GM03348 (cell line): ENCODE results near the gene PCBP3.
"Not testable (repeated sequence)": the region's sequence is repeated elsewhere in the genome, so short reads cannot be mapped to it uniquely, and the experiment has no call there.

Source experiments
- DNase-seq: peaks from one replicate; pipeline ENCODE4 v3.0.0; 2012; ENCODE audit warnings: low spot score

Gene PCBP3

DNA sequence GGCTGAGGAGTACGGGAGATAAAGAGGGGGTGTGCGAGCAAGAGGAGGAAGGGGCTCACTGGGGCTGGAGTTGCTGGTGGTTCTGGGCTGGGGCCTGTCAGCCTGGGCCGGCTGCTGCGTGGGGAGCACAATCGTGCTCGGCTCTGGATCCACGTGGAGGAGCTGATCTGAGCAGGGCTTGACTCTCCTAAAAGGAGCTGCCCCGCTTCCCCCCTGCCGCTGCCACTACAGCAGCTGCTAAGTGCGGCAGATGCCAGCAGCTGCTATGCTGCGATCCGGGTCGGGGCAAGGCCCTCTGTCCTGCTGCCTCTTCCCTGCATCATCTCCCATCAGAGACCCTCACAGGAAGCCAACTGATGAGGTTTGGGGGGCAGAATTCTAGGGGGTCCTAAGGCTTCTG lies 165.9 kb downstream of the PCBP3 start:
- no peak for DNase-seq

DNA sequence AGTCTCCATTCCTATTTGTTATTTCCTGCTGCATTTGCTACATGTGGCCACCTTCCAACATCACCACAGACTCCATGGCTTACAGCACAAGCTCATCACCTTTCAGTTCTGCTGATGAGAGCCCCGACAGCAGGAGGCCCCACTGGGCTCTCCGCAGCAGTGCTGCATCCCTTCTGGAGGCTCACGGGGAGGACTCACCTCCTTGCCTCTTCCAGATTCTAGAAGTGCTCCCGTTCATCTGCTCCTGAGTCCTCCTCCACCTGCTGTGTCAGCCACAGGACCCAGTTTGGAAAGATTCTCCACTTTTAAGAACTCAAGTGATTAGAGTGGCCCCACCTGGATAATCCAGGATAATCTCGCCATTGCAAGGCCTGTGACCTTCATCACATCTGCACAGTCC lies 167.6 kb downstream of the PCBP3 start:
- DNase-seq, result no peak

GRCh38 chr21:45814210-45814940 lies 170.8 kb downstream of the PCBP3 start:
- not testable (repeated sequence) for DNase-seq

GRCh38 chr21:45815781-45816180 lies 172.3 kb downstream of the PCBP3 start:
- not testable (repeated sequence) for DNase-seq

GRCh38 chr21:45816794-45817193 lies 173.3 kb downstream of the PCBP3 start:
- DNase-seq, result no peak

DNA sequence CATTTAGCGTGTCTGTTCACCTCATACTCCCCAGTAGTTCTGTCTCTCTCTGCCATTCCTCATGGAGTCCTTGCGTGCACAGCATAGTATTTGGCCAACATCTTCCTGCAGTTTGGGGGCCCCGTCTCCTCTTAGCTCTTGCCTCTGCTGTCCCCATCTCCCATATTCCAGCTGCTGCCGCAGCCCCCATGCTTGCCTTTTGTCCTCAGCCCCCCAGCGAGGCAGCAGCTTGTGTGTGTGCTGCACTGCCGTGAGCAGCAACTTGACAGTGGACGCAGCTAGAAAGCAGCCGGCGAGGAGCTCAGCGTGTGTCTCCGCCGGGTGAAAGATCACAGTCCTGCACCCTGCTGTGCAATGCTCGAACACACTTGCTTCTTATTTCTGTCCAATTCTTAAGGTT lies 173.8 kb downstream of the PCBP3 start:
- no peak for DNase-seq

DNA sequence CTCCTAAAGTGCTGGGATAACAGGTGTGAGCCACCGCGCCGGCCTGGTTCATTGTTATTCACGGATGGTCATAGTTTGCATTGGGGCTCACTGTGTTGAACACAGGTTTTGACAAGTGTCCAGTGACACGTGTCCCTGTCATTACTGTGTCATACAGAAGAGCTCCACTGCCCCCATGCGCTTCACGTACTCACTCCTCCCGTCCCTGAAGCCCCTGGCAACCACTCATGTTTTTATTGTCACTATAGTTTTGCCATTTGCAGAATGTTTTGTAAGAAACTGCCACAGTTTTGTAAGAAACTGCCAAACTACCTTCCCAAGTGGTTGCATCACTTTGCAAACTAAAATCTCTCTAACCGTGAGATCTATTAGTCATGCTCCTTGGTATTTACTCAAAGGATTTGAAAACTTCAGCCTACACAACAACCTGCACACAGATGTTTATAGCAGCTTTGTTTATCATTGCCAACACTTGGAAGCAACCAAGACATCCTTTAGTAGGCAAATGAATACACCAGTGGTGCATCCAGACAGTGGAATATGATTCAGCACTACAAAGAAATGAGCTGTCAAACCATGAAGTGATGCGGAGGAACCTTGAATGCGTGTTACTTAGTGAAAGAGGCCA lies 174.9 kb downstream of the PCBP3 start:
- DNase-seq, result peak; percentile 40

DNA sequence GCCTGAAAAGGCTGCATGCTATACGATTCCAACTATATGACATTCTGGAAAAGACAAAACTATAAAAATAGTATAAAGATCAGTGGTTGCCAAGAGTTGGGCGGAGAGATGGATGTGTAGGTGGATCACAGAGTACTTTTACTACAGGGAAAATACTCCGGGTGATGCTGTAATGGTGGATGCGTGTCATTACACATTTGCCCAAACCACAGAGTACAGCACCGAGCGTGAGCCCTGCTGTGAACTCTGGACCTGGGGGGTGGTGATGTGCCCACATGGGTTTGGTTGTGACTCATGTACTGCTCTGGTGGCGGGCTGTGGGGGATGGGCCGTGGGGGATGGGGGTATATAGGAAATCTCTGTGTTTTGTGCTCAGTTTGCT lies 175.4 kb downstream of the PCBP3 start:
- DNase-seq, result peak; percentile 47

DNA sequence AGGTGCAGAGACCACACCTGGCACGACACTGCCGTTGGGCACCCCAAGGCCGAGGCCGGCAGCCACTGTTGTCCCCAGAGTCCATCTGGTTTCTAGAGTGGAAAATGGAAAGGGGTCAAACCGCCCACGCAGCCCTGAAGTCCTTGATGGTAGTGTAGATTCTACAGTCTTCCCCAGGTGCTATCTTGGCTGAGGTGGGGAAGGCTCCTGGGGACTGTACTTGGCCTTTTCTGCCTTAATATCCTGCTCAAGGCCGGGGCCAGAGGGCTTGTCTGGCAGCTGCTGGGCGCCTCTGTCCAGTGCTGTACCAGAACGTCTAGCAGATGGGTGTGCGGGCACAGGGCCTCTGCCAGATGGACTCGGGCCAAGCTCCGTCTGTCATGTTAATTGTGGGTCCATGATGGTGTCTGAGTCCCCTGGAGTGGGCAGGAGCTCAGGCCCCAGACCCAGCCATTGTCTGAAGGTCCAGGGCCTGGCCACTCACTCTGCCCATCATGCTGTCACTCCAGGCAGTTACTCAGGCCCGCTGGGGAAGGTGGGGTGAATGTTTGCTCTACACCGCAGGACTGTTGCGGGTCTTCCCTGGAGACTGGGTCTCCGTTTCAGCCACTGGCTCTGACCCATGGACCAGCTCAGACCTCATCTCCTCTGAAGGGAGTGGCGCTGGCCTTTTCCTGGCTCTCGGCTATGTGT lies 176.1 kb downstream of the PCBP3 start:
- DNase-seq, result no peak

DNA sequence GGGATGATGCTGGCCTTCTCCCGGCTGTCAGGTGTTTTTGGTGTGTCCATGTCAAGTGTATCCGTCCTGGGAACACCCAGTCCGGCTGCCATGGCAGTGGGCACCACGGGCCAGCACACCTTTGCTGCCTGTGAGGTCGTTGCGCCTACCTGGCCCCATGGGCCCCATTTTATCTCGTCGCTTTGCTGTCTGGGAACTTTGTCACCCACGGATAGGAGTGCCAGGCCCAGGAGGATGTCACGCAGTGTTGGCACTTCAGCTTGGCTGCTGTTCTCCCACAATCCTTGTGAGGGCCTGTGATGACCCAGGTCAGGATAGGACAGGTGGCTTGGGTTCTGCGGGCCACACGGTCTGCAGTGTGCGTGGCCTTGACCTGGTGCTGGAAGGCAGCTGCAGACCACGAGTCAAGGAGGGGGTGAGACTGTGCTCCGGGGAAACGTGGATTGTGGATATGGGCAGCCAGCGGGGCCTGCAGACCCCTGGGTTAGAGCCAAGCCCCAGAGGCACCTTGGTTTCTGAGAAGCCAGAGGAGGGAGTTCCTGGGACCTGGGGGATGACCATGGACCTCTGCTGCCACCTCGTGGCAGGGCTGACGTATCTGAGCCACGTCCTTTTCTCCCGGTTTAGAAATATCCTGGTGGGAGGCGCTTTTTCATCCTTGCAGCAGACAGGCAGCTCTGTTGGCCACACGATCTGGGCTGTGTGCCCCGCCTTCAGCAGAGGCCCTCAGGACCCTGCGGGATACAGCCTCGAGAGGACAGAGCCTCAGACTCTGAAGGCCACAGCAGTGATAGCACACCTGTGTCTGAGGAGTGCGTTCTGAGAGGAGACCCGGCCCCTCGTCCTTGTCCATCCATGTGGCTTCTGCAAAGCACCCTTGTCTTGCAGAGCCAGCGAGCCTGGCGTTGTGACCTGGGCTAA lies 176.9 kb downstream of the PCBP3 start:
- DNase-seq, result peak; percentile 95

- DNase-seq, result no peak
These were observed 177.9 kb downstream of the PCBP3 start for GRCh38 chr21:45821315-45821962.

GRCh38 chr21:45821998-45822397 lies 178.5 kb downstream of the PCBP3 start:
- DNase-seq, result no peak

- no peak for DNase-seq
These were observed 179.0 kb downstream of the PCBP3 start for GRCh38 chr21:45822429-45823099.

- DNase-seq, result no peak
These were observed 179.7 kb downstream of the PCBP3 start for GRCh38 chr21:45823100-45823681.

DNA sequence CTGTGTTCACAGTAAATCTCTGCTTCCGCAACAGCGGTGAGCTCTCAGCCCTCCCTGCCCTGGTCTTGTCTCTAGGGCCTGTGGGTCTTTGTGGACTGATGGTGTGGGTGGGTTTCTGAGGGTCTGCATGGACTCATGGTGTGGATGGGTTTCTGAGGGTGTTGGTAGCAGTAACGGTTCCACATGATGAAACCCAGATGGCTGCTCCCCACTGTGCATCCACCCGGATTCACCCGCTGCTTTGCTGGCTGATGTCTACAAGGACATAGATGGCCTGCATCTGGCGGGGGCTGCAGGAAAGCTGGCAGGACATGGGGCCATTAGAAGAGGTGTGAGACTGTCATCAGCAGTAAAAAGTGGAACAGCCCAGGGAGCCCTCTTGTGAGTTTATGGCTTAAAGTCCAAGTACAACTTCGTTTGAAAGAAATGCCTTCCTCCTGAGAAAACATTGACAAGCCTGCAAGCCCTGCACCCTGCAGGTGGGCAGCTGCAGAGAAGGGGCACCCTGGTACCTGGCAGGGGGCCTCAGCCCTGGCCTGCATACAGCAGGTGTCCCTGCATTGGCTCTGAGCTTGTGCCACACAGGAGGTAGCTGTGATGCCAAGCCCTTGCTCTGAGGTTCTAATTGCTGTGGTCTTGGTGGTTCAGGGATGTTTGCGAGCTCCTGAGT lies 181.2 kb downstream of the PCBP3 start:
- no peak for DNase-seq

DNA sequence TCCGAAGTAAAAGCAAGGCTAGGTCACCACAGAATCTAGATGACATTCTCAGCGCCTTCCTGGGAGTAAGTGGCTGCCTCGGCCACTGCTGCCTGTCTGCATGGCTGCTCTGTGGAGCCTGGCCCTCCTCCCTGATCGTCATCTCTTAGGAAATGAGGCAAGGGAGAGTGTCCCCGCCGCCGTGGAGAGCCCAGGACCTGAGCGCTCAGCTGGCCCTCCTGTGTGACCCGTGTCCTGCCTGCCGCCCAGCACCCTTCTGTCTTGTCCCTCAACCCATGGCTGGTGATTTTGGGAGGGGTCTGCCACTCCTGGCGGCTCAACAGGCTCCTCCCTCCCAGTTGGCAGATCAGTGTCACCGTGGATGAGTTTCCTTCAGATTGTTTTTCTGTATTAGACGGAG lies 181.7 kb downstream of the PCBP3 start:
- no peak for DNase-seq

DNA sequence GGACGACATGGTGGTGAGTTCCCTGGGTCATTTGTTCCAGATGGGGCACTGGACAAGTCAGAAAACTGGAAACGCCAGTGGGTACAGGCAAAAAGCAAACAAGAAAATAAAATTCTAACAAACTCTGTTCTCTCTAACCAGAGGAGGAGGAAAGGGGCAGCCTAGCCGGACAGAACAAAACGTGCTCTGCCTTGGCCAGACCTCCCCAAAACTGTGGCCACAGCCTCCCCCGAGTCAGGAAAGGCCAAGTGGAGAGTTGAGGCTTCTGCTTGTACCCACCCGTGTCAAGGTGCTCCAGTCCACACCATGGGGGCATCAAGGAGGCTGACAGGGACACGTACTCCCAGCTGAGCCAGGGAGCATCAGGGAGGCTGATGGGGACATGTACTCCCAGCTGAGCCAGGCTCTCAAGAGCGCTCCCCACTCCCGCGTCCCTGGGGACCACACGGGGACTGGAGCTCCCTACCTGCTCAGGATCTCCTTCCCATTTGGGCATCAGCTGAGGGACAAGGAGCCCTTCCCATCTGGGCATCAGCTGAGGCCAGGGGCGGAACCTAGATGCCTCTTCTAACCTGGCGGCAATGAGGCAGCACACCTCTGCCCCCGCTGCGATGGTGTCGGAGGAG lies 183.3 kb downstream of the PCBP3 start:
- DNase-seq, result no peak

DNA sequence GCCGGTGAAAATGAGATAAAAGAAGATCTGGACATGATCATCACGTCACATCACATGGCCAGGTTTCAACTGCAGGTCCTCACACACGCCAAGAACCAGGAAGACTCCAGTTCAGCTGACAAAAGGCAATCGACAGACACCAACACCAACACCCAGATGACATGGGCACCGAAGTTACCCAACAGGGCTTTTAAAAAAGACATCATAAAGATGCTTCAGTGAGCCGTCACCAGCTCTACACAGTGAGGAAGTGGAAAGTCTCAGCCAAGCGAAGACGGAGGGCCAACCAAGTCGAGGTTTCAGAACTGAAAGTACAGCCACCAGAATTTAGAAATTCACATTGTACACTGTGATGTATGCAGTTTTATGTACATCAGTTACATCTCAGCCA lies 183.8 kb downstream of the PCBP3 start:
- DNase-seq, result no peak

GRCh38 chr21:45827881-45828579 lies 184.5 kb downstream of the PCBP3 start:
- DNase-seq, result no peak
